Neural progenitor cell (in vitro differentiated cells): ENCODE results near the gene PEX5L. TPM values are rescaled to one million over a fixed set of nuclear protein-coding genes. Genes with fewer than 3 reads are reported as not detected.

Source experiments
- DNase-seq: peaks from one replicate; pipeline ENCODE4 v3.0.0-alpha.2; 2016; ENCODE audit warnings: low spot score
- H2AFZ ChIP-seq: fragments of 200-600 bp; sonication (generic); replicated peaks from 2 replicates; pipeline ENCODE4 v1.6.1; 2016; ENCODE audit warnings: antibody characterized with exemption
- H3F3A ChIP-seq: fragments of 200-600 bp; sonication (generic); 2 replicates; pipeline ENCODE4 v1.6.1; 2016; ENCODE audit warnings: antibody characterized with exemption, low read depth
- H3K27ac ChIP-seq: fragments of 200-600 bp; sonication (generic); 2 replicates; pipeline ENCODE4 v1.5.1; 2016; ENCODE audit warnings: mild to moderate bottlenecking
- H3K27me3 ChIP-seq: fragments of 200-600 bp; sonication (generic); 2 replicates; pipeline ENCODE4 v1.6.1; 2016; ENCODE audit warnings: mild to moderate bottlenecking, moderate library complexity
- H3K36me3 ChIP-seq: fragments of 200-600 bp; sonication (generic); 2 replicates; pipeline ENCODE4 v1.5.1; 2016
- H3K4me1 ChIP-seq: fragments of 200-600 bp; sonication (generic); 2 replicates; pipeline ENCODE4 v1.6.1; 2016; ENCODE audit warnings: mixed run types
- H3K4me2 ChIP-seq: fragments of 200-600 bp; sonication (generic); 2 replicates; pipeline ENCODE4 v1.6.1; 2016
- H3K4me3 ChIP-seq: fragments of 200-600 bp; sonication (generic); 2 replicates; pipeline ENCODE4 v1.5.1; 2016
- H3K79me2 ChIP-seq: fragments of 200-600 bp; sonication (generic); 2 replicates; pipeline ENCODE4 v1.6.1; 2016; ENCODE audit warnings: low read depth
- H3K9ac ChIP-seq: fragments of 200-600 bp; sonication (generic); 2 replicates; pipeline ENCODE4 v1.6.1; 2016
- H3K9me3 ChIP-seq: fragments of 200-600 bp; sonication (generic); 2 replicates; pipeline ENCODE4 v1.5.1; 2016; ENCODE audit warnings: low read depth
- H4K20me1 ChIP-seq: fragments of 200-600 bp; sonication (generic); 2 replicates; pipeline ENCODE4 v1.6.1; 2016; ENCODE audit warnings: low read depth
- H3K27ac Mint-ChIP-seq: 3 replicates; pipeline ENCODE4 v1.8.0; 2021; ENCODE audit warnings: mixed read lengths
- H3K27me3 Mint-ChIP-seq: 2 replicates; pipeline ENCODE4 v1.8.0; 2022; ENCODE audit warnings: low read depth, mild to moderate bottlenecking, inconsistent platforms, moderate library complexity, mixed read lengths; ENCODE audit not compliant: insufficient read depth
- H3K36me3 Mint-ChIP-seq: 3 replicates; pipeline ENCODE4 v1.8.0; 2021; ENCODE audit warnings: mixed read lengths
- H3K4me1 Mint-ChIP-seq: 3 replicates; pipeline ENCODE4 v1.8.0; 2021; ENCODE audit warnings: mixed read lengths
- H3K4me3 Mint-ChIP-seq: 3 replicates; pipeline ENCODE4 v1.8.0; 2021; ENCODE audit warnings: mild to moderate bottlenecking, moderate library complexity, mixed read lengths
- H3K9me3 Mint-ChIP-seq: 3 replicates; pipeline ENCODE4 v1.8.0; 2020; ENCODE audit warnings: mixed read lengths
- CTCF ChIP-seq: fragments of 200-600 bp; sonication (generic); IDR thresholded peaks from 2 replicates; pipeline ENCODE4 v1.5.1; 2017; ENCODE audit warnings: antibody characterized with exemption, mild to moderate bottlenecking
- EZH2 ChIP-seq: fragments of 200-600 bp; sonication (generic); IDR thresholded peaks from 2 replicates; pipeline ENCODE4 v1.6.1; 2017; ENCODE audit warnings: antibody characterized with exemption, mild to moderate bottlenecking, moderate library complexity
- EZH2phosphoT487 ChIP-seq: fragments of 200-600 bp; sonication (generic); IDR thresholded peaks from 2 replicates; pipeline ENCODE4 v1.6.1; 2017; ENCODE audit warnings: antibody characterized with exemption
- total RNA-seq: library from RNA; depleted of rRNA; stranded (reverse); fragments of >200 nt; gene quantifications from 2 replicates; pipeline ENCODE4 v1.2.3, GENCODE V29; 2015; ENCODE audit warnings: low replicate concordance

The PEX5L gene
- total RNA-seq, 1 donor from 2014 or later, result 0.90 TPM

- no peaks in the 10 kb centered on the region for H3K79me2 ChIP-seq
- H3F3A ChIP-seq, result peaks cover 11% of the 10 kb centered on the region
- H4K20me1 ChIP-seq, result no peaks in the 10 kb centered on the region
- no peak overlapping the region for H3K9ac ChIP-seq
- no peak for DNase-seq
- no peaks in the 10 kb centered on the region for H3K36me3 Mint-ChIP-seq
- H3K4me1 ChIP-seq, result peaks cover 12% of the 10 kb centered on the region
- no peak overlapping the region for H3K27ac Mint-ChIP-seq
- no peaks in the 10 kb centered on the region for H3K9me3 ChIP-seq
- peaks cover 2% of the 10 kb centered on the region for H3K27me3 Mint-ChIP-seq
- H3K36me3 ChIP-seq, result no peaks in the 10 kb centered on the region
- no peaks in the 10 kb centered on the region for H3K27me3 ChIP-seq
- H3K4me2 ChIP-seq, result no peak overlapping the region
- no peak overlapping the region for H2AFZ ChIP-seq
- peaks cover 2% of the 10 kb centered on the region for H3K9me3 Mint-ChIP-seq
- H3K4me3 Mint-ChIP-seq, result no peak overlapping the region
- H3K27ac ChIP-seq, result no peak overlapping the region
- peaks cover 16% of the 10 kb centered on the region for H3K4me1 Mint-ChIP-seq
- no peak overlapping the region for H3K4me3 ChIP-seq
- TF ChIP-seq EZH2 (no peak), CTCF (no peak)
Observed at GRCh38 chr3:179932674-179933073, 104.1 kb downstream of the PEX5L start.

GRCh38 chr3:179929091-179929529, 107.6 kb downstream of the PEX5L start:
- H3K9ac ChIP-seq, result no peak overlapping the region
- H3K4me3 ChIP-seq, result no peak overlapping the region
- Mint-ChIP-seq H3K4me1 (peaks cover 16% of the 10 kb centered on the region), H3K36me3 (no peaks in the 10 kb centered on the region), H3K27ac (no peak overlapping the region), H3K4me3 (no peak overlapping the region), H3K9me3 (no peaks in the 10 kb centered on the region), H3K27me3 (peaks cover 2% of the 10 kb centered on the region)
- peaks cover 19% of the 10 kb centered on the region for H3K4me1 ChIP-seq
- no peak overlapping the region for H2AFZ ChIP-seq
- H3K27me3 ChIP-seq, result no peaks in the 10 kb centered on the region
- peak overlapping the region; percentile 59 for H3K4me2 ChIP-seq
- H4K20me1 ChIP-seq, result no peaks in the 10 kb centered on the region
- peaks cover 11% of the 10 kb centered on the region for H3F3A ChIP-seq
- no peaks in the 10 kb centered on the region for H3K79me2 ChIP-seq
- no peak for TF ChIP-seq EZH2
- TF ChIP-seq EZH2phosphoT487, result no peak
- peak; percentile 94 for TF ChIP-seq CTCF
- DNase-seq, result peak; percentile 90
- no peak overlapping the region for H3K27ac ChIP-seq
- H3K36me3 ChIP-seq, result no peaks in the 10 kb centered on the region
- no peaks in the 10 kb centered on the region for H3K9me3 ChIP-seq

GRCh38 chr3:179927191-179927590, 109.5 kb downstream of the PEX5L start:
- Mint-ChIP-seq H3K4me3 (no peak overlapping the region), H3K27ac (no peak overlapping the region), H3K36me3 (no peaks in the 10 kb centered on the region), H3K9me3 (no peaks in the 10 kb centered on the region), H3K4me1 (peaks cover 16% of the 10 kb centered on the region), H3K27me3 (no peaks in the 10 kb centered on the region)
- Histone ChIP-seq H3F3A (peaks cover 11% of the 10 kb centered on the region), H4K20me1 (no peaks in the 10 kb centered on the region), H3K4me1 (peaks cover 19% of the 10 kb centered on the region), H3K4me3 (no peak overlapping the region), H3K27ac (no peak overlapping the region), H3K9ac (no peak overlapping the region), H3K79me2 (no peaks in the 10 kb centered on the region), H3K27me3 (no peaks in the 10 kb centered on the region), H3K9me3 (no peaks in the 10 kb centered on the region), H3K4me2 (no peak overlapping the region), H3K36me3 (no peaks in the 10 kb centered on the region), H2AFZ (peak overlapping the region; percentile 61)
- DNase-seq, result no peak
- TF ChIP-seq EZH2 (no peak), CTCF (no peak), EZH2phosphoT487 (no peak)
